Erythroblast (primary cell): ENCODE results near the gene MED15.

Experiments used
- GATA1 ChIP-seq: IDR thresholded peaks from 2 replicates; pipeline ENCODE4 v1.6.1; 2011; ENCODE audit warnings: low read depth, mild to moderate bottlenecking, control low read depth, low read length, moderate library complexity
- POLR2A ChIP-seq: IDR thresholded peaks from 2 replicates; pipeline ENCODE4 v1.6.1; 2011; ENCODE audit warnings: mild to moderate bottlenecking, low read length

DNA sequence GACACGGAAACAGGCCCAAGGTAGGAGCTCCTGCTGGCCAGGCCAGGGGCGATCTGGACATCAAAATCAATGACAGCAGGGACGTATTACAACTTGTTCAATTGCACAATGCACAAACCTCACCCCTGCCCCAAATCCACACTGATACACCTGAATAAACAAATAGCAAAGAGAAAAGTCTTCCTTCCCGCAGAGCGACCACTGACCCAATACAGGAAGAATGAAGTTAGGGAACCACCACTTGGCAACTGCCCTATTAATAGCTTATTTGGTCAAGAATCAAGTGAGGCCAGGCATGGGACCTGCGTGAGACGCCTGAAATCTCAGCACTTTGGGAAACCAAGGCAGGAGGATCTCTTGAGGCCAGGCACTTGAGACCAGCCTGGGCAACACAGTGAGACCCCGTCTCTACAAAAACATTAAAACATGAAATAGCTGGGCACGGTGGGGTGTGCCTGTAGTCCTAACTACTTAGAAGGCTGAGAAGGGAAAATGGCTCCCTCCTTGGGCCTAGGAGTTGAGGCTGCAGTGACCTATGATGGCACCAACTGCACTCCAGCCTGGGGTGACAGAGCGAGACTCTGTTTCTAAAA, 109.1 kb downstream of the MED15 start:
- TF ChIP-seq POLR2A (no peak), GATA1 (no peak)
